Measurements from ENCODE around the gene PUS1.
"Not testable (repeated sequence)": the region's sequence is repeated elsewhere in the genome, so short reads cannot be mapped to it uniquely, and the experiment has no call there.

PUS1 gene

GRCh38 chr12:131960590-131961325 lies 31.7 kb downstream of the PUS1 start:
- DNase-seq (ENCODE audit: low spot score): not testable (repeated sequence)

- DNase-seq (ENCODE audit: low spot score): not testable (repeated sequence)
Observed at GRCh38 chr12:131961328-131961727, 32.3 kb downstream of the PUS1 start.

DNA sequence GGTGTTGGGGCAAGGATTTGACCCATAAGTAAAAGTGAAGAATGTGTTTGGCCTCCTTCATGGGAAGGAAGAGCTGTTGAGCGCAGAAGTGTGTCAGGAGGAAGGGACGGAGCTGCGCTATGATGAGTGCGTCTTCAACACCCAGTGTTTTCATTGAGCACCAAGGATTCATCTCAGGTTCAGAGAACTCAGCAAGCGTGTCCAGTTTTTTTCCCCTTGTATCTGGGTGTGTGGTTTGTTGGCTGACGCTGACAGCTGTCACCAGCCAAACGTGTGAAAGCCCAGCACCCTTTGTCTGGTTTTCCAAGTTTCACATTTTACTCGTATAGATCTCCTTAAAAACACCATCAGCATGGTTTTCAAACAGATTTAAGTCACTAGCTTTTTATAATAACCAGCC lies 33.0 kb downstream of the PUS1 start:
- DNase-seq (ENCODE audit: low spot score): no peak

DNA sequence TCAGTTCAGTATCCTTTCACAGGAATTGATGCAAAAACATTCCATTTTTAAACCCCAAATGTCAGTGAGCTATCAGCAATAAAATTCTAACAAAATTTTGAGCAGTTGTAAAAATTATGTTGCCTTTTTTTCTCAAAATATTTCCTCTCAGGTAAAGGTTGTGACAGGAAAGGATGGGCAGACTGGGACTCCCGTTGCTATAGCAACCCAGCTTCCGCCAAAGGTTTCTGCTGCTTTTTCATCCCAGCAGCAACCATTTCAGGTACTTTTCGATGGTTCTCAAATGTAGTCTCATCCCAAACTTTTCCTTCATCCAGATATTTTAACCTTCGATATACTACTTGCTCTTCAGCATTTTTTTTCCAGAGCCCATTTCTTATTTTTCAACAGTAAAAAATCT lies 34.3 kb downstream of the PUS1 start:
- no peak for DNase-seq (ENCODE audit: low spot score)

DNA sequence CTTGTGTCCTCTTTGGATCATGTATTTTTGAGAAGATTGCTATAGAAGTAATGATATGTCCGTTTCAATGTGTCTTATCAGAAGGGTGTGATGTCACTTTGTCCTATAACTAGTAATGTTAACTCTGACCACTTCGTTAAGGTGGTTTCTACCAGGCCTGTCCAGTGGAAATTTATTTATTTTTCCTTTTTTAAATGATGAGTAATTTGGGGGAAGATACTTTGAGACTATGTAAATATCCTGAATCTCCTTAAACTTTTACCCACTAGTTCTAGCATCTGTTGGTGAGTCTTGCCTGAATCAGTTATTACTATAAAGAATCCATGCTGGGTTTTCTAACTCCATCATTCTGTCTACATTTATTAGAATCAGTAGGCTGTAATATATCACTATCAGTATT lies 36.0 kb downstream of the PUS1 start:
- no peak for DNase-seq (ENCODE audit: low spot score)

DNA sequence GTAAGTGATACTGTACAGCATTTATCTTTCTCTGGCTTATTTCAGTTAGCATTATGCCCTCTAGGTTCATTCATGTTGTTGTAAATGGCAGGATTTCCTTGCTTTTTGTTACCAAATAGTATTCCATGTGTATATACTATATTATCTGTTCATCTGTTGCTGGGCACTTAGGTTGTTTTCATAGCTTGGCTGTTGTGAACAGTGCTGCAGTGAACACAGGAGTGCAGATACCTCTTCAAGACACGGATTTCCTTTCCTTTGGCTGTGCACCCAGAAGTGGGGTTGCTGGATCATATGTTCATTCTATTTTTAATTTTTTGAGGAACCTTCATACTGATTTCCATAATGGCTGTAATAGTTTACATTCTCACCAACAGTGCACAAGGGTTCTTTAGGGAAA lies 42.1 kb downstream of the PUS1 start:
- DNase-seq (ENCODE audit: low spot score): no peak

DNA sequence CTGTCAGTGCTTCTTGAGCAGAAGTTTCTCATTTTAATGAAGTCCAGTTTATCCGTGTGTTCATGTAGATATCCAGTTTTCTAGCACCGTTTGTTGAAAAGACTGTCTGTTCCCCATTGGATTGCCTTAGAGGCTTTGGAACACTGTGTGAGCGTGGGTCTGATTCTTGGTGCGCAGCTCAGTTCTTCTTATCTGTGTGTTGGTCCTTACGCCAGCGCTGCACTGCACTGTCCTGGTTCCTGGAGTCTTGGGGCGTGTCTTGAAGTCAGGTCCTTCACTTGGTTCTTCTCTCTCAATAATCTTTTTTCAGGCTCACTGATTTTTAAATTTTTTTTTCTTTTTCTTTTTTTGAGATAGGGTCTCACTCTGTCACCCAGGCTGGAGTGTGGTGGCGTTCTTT lies 46.2 kb downstream of the PUS1 start:
- peak; percentile 34 for DNase-seq (ENCODE audit: low spot score)

- no peak for DNase-seq (ENCODE audit: low spot score)
Observed at GRCh38 chr12:131979606-131980005, 50.5 kb downstream of the PUS1 start.

GRCh38 chr12:131980263-131980662 lies 51.2 kb downstream of the PUS1 start:
- no peak for DNase-seq (ENCODE audit: low spot score)

DNA sequence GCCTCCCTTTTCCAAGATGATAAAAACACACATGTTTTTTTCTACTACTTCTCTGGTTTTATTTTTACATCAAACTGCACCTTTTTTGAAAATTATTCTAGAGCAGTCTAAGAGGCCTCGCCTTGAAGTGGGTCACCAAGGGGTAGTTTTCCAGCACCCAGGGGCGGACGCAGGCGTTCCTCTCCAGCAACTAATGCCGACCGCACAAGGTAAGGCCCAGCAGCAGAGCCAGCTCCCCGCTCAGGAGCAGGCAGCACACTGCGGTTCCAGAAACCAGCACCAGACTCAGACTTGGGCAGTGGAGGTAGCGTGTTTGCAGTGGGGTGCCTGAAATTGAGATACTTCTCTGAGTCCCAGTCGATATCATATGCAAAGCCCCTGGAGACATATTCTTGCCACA lies 52.3 kb downstream of the PUS1 start:
- DNase-seq (ENCODE audit: low spot score): no peak

- DNase-seq (ENCODE audit: low spot score): no peak
Observed at GRCh38 chr12:131982041-131982440, 53.0 kb downstream of the PUS1 start.

GRCh38 chr12:131983026-131983425 lies 54.0 kb downstream of the PUS1 start:
- DNase-seq (ENCODE audit: low spot score): no peak

DNA sequence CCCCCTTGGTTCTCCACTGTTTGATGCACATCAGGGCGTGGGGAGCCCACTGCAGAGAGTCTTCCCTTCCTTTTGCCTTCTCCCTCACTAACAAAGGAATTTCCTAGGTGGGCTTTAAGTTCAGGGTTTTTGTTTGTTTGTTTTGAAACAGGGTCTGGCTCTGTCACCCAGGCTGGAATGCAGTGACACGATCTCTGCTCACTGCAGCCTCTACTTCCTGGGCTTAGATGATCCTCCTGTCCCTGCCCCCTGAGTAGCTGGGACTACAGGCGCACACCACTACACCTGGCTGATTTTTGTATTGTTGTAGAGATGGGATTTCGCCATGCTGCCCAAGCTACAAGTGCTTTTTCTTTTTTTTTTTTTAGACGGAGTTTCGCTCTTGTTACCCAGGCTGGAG lies 54.5 kb downstream of the PUS1 start:
- DNase-seq (ENCODE audit: low spot score): no peak

GRCh38 chr12:131984334-131984733 lies 55.3 kb downstream of the PUS1 start:
- DNase-seq (ENCODE audit: low spot score): no peak

GRCh38 chr12:131985510-131985875 lies 56.4 kb downstream of the PUS1 start:
- not testable (repeated sequence) for DNase-seq (ENCODE audit: low spot score)

DNA sequence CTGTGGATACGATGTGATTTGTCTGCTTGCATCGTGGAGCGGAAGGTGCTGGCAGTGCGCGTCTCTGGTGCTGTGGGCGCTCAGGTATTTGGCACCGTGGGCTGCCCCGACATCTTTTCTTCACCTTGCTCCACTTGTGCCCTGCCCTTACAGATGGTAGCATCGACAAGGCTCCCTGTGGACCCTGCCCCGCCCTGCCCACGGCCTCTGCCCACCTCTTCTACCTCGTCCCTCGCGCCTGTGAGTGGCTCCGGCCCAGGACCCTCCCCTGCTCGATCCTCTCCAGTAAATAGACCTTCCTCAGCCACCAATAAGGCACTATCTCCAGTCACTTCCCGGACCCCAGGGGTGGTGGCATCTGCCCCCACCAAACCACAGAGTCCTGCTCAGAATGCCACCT lies 57.3 kb downstream of the PUS1 start:
- no peak for DNase-seq (ENCODE audit: low spot score)

- DNase-seq (ENCODE audit: low spot score): peak; percentile 45
Observed at GRCh38 chr12:131986910-131987309, 57.8 kb downstream of the PUS1 start.

DNA sequence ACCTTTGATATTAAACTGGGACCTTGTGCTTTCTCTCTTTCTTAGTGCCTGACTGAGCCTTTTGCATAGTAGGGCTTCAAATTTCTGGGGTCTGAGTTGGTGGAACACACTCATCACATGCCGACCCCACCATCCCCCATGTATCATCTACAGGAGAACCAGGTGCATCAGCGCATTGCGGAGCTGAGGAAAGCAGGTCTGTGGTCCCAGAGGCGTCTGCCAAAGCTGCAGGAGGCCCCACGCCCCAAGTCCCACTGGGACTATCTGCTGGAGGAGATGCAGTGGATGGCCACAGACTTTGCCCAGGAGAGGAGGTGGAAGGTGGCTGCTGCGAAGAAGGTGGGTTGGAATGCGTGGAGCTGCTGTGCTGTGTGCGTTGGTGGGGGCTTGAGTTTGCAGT lies 58.5 kb downstream of the PUS1 start:
- peak; percentile 39 for DNase-seq (ENCODE audit: low spot score)

GRCh38 chr12:131988054-131988796 lies 59.1 kb downstream of the PUS1 start:
- DNase-seq (ENCODE audit: low spot score): peak; percentile 46

GRCh38 chr12:131989021-131989420 lies 59.9 kb downstream of the PUS1 start:
- DNase-seq (ENCODE audit: low spot score): peak; percentile 49

- DNase-seq (ENCODE audit: low spot score): peak; percentile 78
Observed at GRCh38 chr12:131990066-131990979, 61.2 kb downstream of the PUS1 start.

GRCh38 chr12:131990980-131991305 lies 61.9 kb downstream of the PUS1 start:
- DNase-seq (ENCODE audit: low spot score): no peak

Measured in ecto neural progenitor cell (in vitro differentiated cells).